Anterior cingulate cortex (tissue), 58 donors: ENCODE results near the gene OR7D2.
A peak's percentile ranks its signal among the peaks of the same experiment; 100 is the strongest.
"Not testable (repeated sequence)": the region's sequence is repeated elsewhere in the genome, so short reads cannot be mapped to it uniquely, and the experiment has no call there.

Source experiments
- DNase-seq, 58 donors: peaks; one replicate each; lab custom pipeline; 2025; lab: John Stamatoyannopoulos, UW

The OR7D2 gene

GRCh38 chr19:9198044-9198443, 19.3 kb downstream of the OR7D2 start:
- not testable (repeated sequence) for DNase-seq

GRCh38 chr19:9205501-9206113, 26.8 kb downstream of the OR7D2 start:
- DNase-seq = peak in 48 of 58 donors; percentile 0 to 67 (median 20)

GRCh38 chr19:9219489-9219888, 40.7 kb downstream of the OR7D2 start, which contains the start of gene OR7D4:
Gene OR7D4, minus strand, starts transcription at chr19:9219589. Its CDS starts 4,752 bp downstream, at chr19:9214837.
- DNase-seq = no peak
